Stomach (tissue), 4 donors: ENCODE measurements around the gene SDF2L1.

Experiments
- CTCF ChIP-seq, 7 experiments: fragments of 450-650 bp in 4 of 7; fragments of 200-600 bp in 3 of 7; sonication (generic) in 3 of 7; IDR thresholded peaks; one replicate each; pipeline ENCODE4 v1.5.1; 2016 to 2019; ENCODE audit warnings: antibody characterized with exemption in 7 of 7, control low read depth in 2 of 7, mild to moderate bottlenecking in 1 of 7
- EP300 ChIP-seq: sonication (generic); formaldehyde crosslinking; IDR thresholded peaks from one replicate; pipeline ENCODE4 v1.6.1; 2017; ENCODE audit warnings: antibody characterized with exemption

- no peak for TF ChIP-seq CTCF (IDR thresholded peaks at IDR 0.05)
- TF ChIP-seq EP300, result no peak
These were observed 17.0 kb upstream of the SDF2L1 start for GRCh38 chr22:21624880-21625791.
